T-helper 1 cell treated with Interleukin-12 subunit alpha and Interleukin-12 subunit beta and Interleukin-4 antibody, amounts not matched to agents 30 ng/mL and 1 ng/mL, for 36 hours (primary cell): ENCODE results near the gene MALRD1. TPM values are rescaled to one million over a fixed set of nuclear protein-coding genes. Genes with fewer than 3 reads are reported as not detected.

Experiments
- intact Hi-C: fragments of 100-400 bp; cut with micrococcal nuclease; formaldehyde crosslinking; loops from one replicate; pipeline ENCODE4 v1.15.1; 2024
- total RNA-seq: library from RNA; stranded (reverse); gene quantifications from 2 replicates; pipeline ENCODE4 v1.2.3, GENCODE V29; 2022

MALRD1 gene
- total RNA-seq, result not detected in 2 replicates

DNA sequence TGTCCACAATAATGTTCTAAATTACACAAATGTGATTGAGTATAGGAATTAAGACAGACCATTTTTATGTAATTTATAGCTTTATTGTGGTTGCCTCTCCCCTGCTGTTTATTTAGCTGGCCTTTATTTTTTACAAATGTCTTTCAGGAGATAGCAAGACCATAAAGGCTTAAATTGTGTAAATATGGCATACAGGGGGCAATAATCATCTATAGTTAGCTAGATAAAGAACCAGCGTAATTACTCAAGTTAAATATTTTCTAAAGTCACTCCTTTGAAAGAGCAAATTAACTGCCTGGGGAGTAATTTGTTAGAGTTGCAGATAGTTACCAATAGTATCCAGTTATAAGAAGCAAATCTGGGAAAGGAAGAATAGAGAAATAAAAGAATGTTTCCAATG is at the start of gene MALRD1:
Gene MALRD1 (plus strand): TSS at position 313 of the 400 bp plus-strand sequence. CDS start 138 bp downstream, outside the sequence.
- intact Hi-C loops, result no loop called here

DNA sequence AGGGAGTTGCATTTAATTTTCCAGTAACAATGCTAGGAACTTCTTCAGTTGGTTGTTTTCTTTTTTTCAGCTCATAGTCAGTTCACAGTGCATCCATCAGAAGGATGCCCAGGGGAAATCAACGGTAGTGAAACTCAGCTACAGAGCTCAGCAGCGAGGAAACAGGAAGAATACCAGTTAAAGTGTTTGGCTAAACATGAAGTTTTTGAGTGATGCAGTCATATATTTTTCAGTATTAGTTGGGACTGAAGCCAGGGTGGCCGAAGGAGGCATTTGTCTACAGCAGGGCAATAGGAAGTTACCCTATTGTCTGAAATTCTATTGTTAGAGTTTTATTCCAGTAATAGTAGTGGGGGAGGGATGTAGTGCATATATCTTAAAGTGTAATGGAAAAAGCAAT is 45.3 kb upstream of the MALRD1 start:
- intact Hi-C loops, result no loop called here

DNA sequence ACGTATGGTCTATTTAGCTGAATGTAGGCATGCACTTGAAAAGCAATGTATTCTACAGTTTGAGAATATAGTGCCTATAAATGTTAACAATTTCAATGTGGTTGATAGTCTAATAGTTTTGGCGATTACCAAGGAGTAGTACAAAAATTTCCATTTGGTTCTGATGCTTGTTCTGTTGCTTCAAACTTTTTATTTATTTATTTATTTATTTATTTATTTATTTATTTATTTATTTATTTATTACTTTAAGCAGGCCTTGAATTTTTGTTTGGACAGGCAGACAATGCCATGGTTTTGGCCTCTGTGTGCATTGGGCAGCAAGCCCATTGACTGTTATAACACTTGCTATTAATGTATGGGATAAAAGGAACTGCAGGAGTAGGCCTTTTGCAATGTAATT is 36.5 kb upstream of the MALRD1 start:
- intact Hi-C loops, result no loop called here

DNA sequence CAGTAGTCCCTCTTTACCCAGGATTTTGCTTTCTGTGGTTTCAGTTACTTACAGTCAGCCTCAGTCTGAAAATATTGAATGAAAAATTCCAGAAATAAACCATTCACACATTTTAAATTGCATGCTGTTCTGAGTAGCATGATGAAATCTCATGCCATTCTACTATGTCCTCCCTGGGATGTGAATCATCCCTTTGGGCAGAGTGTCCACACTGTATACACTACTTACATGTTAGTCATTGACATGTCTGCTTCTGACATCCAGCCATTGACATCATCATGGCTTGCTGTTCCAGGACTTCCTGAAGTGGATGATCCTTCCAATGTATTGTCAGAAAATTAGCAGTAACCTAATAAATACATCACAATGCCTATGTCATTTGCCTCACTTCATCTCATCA is 34.6 kb upstream of the MALRD1 start:
- intact Hi-C loops, result no loop called here

DNA sequence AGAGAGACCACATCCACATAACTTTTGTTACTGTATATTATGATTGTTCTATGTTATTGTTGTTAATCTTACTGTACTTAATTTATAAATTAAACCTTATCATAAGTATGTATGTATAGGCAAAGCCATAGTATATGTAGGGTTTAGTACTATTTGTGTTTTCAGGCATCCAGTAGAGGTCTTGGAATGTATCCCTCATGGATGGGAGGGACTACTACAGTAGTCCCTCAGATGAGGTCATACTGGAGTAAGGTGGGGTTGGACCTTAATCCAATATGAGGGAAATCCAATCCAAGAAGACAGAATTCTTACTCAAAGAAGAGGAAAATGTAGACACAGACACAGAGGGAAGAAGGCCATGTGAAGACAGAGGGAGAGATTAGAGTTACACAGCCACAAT is 34.1 kb upstream of the MALRD1 start:
- intact Hi-C loops, result no loop called here

DNA sequence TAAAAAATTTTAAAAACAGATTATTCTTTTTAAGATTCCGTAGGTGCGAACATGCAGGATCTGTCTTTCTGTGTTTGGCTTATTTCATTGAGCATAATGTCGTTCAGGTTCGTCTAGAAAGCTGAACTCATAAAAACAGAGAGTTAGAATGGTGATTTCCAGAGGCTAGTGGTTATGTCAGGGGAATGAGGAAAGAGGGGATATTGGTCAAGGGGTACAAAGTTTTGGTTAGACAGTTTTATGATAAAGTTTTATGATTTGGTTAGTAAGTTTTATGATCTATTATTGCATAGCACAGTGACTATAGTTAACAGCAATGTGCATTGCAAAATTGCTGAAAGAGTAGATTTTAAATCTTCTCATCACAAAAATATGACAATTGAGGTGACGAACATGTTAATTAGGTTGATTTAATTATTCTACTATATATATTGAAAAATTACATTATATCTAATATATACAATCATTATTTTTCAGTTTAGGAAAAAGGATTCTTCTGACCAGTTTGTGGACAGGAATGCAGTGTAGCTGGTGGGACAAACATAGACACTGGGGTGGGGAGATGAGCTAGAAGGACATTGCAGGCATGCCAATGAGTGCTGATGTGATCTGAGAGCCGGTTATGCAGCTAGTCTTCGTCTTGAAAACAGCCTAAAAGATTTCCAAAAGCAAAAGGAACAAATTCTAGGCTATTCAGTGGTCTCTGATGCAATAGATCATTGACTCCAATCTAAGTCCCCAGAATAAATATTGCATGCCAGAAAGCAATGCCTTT is 31.3 kb upstream of the MALRD1 start:
- intact Hi-C loops, result no loop called here

DNA sequence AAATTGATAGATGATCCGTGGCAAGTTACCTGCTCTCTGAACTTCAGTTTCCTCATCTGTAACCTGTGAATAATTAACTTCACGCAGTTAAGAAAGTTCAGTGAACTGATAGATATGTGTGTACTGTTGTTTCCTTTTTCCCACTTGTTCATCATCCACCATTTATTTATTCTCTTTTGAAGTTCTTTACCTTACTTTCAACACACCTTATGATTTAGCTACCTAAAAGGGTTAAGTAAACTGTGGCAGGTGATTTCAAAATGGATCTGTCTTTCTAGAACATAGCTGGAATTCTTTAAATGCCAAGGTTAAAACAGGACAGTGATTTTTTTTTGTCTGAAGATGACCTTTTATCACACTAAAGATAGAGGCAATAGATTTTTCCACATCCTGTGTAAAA is 27.4 kb upstream of the MALRD1 start:
- intact Hi-C loops, result no loop called here

DNA sequence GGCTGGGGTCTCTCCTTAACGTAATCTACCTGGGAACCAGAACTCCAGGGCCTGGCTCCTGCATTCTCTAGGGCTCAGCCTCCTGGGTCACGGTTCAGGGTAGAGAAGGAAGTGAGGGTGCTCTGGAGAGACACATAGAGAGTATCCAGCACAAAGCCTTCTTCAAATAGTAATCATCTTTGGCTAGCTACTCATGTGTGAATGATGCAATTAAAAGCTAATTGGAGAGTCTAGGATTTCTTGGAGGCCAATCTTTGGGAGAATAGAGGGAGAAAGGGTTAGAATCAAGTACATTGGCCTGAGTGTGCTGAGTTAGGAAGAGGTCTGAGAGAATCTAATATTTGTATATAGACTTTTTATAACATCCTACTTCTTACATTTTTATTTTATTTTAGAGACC is 24.0 kb upstream of the MALRD1 start:
- intact Hi-C loops, result no loop called here

DNA sequence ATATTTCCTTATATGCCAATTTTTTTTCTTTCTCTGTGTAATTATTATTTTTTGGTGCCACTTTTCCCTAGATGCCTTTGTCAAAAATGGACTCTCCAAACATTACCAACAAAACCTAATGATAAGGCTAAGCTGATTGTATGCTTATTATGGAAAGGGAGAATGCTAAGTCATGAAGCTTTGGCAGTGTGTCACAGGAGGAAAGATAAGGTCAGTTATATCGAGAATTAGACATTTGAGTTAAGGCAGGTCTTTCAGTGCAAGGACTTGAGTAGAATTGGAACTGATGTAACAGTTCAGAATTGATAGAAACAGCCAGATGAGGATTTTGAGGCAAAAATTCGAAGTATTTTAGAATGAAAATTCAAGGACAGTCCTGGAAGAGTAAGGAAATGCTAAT is 16.8 kb upstream of the MALRD1 start:
- intact Hi-C loops, result no loop called here

DNA sequence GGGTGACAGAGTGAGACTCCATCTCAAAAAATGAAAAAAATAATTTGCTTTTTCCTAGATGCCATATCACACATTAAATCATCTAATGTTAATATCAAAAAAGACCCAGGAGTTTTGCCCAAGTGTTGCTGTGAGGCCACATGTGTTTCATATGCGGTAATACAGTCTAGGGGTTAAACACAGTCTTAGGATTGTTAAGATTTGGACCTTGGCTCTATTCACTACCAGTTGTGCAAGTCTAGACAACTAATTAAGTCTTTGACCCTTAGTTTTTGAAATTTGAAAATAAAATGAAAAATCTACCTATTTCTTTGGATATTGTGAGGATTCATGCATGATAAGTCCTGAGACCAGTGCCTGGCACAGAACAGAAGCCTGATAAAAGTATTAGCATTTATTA is 14.9 kb upstream of the MALRD1 start:
- intact Hi-C loops, result no loop called here

DNA sequence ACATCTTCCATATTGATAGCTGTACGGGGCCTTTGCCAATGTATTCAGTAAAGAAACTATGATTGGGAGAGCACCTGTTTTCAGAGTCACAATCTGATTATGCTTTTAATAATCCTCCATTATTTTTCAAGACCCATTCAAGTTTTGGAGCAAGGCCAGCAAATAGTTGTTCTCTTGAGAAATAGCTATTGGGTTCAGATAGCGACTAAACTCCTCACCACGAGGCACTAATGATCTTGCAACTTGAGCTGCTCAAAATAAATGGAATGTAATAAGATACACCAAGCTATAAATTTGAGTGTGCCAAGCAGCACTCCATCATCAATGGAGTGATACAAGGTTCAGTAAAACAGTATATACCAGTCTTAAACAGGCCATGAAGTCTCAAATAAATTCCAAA is 7.4 kb upstream of the MALRD1 start:
- intact Hi-C loops, result no loop called here

DNA sequence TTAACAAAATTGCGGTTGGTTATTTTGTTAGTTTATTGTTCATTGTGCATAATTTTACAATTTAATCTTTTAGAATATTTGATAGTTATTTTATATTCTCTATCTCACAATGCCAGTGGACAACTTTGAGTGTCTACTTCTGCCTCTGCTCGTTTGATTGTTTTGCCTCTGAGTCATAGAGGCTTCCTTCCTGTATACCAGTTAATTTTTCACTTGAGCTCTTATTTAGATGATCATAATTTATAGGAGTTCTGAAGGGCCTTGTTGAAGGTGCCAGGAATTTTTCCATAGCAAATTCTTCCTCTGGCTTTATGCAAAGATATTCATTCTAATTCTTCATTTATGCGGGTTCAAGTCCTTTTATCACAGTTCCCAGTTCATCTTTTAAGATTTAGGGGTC is 5.2 kb upstream of the MALRD1 start:
- intact Hi-C loops, result no loop called here

DNA sequence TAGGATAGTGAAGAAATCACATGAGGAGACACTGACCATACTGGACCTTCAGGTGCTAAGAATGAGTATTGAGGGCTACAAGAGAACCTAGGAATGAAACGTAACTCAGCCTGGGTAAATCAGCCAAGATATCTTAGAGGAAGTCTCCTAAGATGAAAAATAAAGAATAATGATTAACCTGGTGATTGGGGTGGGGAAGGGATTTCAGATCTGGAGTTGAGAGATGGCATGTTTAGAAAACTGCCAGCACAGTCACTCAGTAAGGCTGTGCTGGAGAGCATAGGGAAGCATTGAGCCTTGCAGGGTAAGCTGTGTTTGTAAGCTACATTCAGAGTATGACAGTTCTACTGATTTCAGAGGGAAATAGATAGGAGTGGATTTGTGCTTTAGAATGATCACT is 1.9 kb upstream of the MALRD1 start:
- intact Hi-C loops, result no loop called here

DNA sequence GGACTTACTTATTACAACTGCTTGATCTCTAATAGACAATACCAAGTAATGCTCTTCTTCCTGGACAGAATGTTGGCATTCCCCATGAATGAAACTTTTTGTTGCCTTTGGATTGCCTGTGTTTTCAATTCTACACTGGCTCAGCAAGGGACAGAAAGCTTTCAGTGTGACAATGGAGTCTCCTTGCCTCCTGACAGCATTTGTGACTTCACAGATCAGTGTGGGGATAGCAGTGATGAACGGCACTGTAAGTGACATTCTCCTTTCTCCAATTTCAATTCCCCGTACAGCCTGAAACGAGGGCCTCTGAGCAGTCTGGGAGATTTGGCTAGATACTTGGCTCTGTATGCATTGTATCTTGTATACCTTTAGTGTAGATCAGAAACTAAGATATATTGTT is 290 bp downstream of the MALRD1 start:
- intact Hi-C loops, result no loop called here

DNA sequence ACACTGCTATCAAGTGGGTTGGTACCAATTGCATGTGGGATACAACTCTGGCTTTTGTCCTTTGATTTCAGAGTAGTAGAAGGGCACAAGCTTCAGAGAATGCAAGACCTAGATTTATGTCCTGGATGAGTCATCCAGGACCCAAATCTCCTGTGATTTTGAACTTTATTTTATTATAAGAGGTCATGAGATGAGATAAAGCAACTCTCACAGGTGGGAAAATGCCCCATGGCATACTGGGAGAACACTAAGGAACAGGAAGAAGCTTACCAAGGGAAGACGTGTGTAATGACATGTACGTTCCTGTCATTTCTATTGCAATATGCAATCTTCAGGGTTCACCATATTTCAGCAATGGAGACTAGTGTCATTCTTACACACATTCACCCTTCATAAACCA is 966 bp downstream of the MALRD1 start:
- intact Hi-C loops, result no loop called here

DNA sequence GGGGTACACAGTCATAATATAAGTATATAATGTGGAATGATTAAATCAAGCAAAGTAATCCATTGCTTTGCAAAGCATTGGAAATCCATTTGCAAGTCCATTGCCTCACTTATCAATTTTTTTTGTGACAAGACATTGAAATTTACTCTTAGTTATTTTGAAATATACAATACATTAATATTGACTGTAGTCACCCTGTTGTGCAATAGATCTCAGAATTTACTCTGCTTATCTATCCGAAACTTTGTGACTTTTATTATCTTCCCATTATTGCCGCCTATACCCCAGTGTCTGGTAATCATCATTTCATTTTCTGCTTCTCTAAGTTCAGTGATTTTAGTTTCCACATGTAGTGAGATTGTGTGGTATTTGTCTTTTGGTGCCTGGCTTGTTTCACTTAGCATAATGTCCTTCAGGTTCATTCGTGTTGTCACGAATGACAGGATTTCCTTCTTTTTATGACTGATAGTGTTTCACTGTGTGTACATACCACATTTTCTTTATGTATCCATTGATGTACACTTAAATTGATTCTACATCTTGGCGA is 5.8 kb downstream of the MALRD1 start:
- intact Hi-C loops, result no loop called here

DNA sequence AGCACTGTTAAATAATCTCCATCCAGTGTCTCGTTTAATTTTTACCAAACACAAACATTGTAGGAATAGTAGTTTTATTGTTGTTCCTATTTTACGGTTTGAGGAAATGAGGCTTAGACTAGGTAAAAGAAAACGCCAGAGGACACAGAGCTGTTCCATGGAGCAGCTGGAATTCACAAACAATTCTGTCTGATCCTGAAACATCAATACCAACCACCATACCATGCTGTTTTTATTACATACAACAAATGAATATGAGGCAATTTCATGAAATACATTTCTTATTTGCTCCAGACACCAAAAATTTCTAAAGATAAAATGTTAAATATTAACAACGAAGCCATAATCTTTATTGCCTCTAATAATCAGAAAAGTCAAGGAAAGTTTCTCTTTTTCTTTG is 9.4 kb downstream of the MALRD1 start:
- intact Hi-C loops, result no loop called here

DNA sequence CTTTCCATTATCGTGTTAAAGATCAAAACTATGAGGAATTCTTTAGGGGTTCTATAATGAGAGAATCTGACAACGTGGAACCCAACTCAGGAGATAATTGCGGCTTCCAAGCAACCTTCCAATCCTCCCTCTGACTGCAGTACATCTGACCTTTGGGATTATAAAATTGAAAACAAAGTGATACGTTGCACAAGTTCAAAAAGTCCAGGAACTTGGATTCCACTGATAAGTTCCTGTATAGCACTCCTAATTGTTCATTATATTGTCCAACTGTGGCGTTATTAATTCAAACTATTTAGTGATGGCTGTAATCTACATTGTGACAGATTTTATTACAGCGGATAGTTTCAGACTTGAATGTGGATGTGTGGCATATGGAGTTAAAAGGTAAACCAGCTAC is 15.4 kb downstream of the MALRD1 start:
- intact Hi-C loops, result no loop called here

DNA sequence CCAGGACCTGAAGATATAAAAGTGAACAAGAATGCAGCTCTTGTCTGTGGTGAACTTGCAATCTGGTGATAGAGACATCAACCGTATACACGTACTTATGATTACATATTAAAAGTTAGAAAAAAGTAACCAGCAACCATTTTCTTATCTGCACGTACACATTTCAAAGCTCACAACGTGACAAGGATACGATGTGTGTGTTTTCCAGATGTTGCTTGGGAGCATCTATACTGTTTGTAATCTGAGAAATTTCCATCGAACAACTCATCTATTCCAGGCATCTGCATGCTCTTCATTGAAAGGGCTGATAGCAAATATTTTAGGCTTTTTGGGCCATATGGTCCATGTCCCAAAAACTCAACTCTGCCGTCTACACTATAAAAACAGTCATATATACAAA is 23.3 kb downstream of the MALRD1 start:
- intact Hi-C loops, result no loop called here

DNA sequence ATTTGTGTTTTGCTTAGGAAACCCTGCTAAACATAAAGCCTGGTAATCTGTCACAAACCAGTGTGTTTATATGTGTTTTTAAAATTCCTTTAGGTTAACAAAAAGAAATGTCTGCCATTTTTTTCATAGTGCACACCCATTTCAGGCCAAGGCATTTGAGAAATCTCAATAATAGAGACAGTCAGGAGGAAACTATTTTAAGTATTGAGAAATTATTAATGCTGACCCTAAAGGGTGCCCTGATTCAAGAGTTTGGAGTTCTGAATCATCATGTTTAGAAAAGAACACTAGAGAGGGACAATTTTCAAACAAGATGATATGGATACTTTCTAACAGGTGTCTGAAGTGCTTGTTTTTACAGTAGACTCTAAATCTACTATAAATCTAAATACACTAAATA is 28.7 kb downstream of the MALRD1 start:
- intact Hi-C loops, result no loop called here

DNA sequence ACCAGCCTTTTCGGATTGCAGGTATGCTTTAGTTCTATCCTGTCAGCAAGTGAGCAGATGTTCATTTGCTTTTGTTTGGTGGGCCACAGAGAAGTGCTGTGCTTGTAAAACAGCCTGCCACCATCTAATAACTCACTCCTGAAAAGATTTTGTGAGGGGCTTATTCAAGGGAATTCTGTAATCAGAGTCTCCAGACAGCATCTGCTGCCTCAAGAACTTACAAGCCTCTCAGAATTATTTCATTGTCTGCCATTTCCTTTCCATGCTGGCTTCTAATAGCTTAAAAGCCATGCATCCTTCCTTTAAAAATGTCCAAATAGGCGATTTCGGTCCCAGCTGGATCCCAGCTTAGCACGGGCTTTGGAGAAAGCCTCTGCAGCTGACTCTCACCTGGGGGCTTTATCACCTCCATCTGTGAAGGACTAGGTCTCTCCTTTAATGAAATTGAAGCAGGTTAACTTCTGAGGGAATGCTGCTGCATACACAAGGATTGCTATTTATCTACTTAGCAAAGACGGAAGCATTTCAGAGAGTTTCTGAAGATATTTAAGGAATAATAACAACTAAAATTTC is 48.0 kb downstream of the MALRD1 start:
- intact Hi-C loops, result no loop called here

DNA sequence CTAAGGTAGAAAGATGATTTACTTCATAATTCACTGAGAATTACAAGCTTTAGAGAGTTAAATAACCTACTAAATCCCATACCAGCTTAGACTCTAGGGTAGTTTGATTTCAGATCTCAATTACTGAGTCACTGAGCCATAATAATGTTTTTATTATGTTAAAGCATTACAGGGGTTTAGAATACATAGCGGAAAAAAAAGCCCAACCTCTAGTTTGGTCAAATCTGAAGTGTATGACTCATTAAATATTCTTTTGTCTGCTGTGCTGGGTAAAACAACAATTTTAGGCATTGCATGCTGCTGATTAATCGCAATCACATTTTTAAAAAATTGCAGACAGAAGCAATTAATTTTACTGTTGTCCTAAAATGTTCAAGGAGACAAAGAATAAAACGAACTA is 48.5 kb downstream of the MALRD1 start:
- intact Hi-C loops, result no loop called here

DNA sequence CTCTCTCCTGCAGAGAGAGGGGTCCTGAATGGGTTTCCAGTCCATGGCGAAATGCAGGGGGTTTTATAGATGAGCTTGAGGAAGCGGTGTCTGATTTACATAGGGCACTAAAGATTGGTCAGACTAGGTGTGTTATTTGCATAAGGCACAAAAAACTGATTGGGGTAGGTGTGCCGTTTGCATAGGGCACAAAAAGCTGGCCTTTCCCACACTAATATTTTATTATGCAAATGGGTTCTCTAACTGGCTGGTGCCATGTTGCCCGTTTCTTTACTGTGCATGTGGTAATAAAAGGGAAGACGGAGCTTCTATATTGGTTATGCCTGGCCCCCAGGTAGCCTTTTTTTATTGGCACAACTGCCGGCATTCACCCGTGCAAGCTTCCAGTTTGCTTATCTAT is 50.2 kb downstream of the MALRD1 start:
- intact Hi-C loops, result no loop called here
